H7 (cell line): Measurements from ENCODE around the gene TJP1. TPM values are rescaled to one million over a fixed set of nuclear protein-coding genes. Genes with fewer than 3 reads are reported as not detected.
A peak's percentile ranks its signal among the peaks of the same experiment; 100 is the strongest.

Experiments
- DNase-seq: peaks from one replicate; pipeline ENCODE4 v3.0.0; 2012
- H3K27me3 ChIP-seq: 2 replicates; pipeline ENCODE4 v1.6.0; 2011; ENCODE audit warnings: mild to moderate bottlenecking, low read length; ENCODE audit not compliant: control insufficient read depth, insufficient read depth
- H3K36me3 ChIP-seq: replicated peaks from 2 replicates; pipeline ENCODE4 v1.5.1; 2011; ENCODE audit warnings: low read length; ENCODE audit not compliant: control insufficient read depth, insufficient read depth
- H3K4me3 ChIP-seq: 2 replicates; pipeline ENCODE4 v1.5.1; 2011; ENCODE audit warnings: low read depth, mild to moderate bottlenecking, control low read depth, low read length, moderate library complexity; ENCODE audit not compliant: insufficient read depth
- total RNA-seq: library from RNA; depleted of rRNA; stranded (reverse); fragments of >200 nt; shearing (Covaris generic); gene quantifications from 2 replicates; pipeline ENCODE4 v1.2.3, GENCODE V29; 2014; rRNA removed

TJP1 gene
- 43.5 and 57.2 TPM in 2 replicates for total RNA-seq

GRCh38 chr15:29822100-29822683 lies at the start of gene TJP1:
TJP1 (minus strand) TSS chr15:29822468; CDS start chr15:29822028, 440 bp downstream.
- Histone ChIP-seq H3K27me3 (peaks cover 4% of the 10 kb centered on the region; the same call in 1 of the 2 replicates), H3K4me3 (peak within 1 kb of the TSS; percentile 95), H3K36me3 (no peaks in the 10 kb centered on the region)
- peak; percentile 94 for DNase-seq

- H3K4me3 ChIP-seq, result no peak overlapping the region
Measured at GRCh38 chr15:29871401-29871800, 49.1 kb upstream of the TJP1 start.

GRCh38 chr15:29870495-29871151 lies 48.4 kb upstream of the TJP1 start:
- Histone ChIP-seq H3K27me3 (no peaks in the 10 kb centered on the region), H3K4me3 (no peak overlapping the region), H3K36me3 (no peaks in the 10 kb centered on the region)
- no peak for DNase-seq

More at GRCh38 chr15:29871401-29871800, 49.1 kb upstream of the TJP1 start:
- DNase-seq, result no peak
- H3K36me3 ChIP-seq, result no peaks in the 10 kb centered on the region
- H3K27me3 ChIP-seq, result no peaks in the 10 kb centered on the region

- no peak overlapping the region for H3K4me3 ChIP-seq
- no peaks in the 10 kb centered on the region for H3K27me3 ChIP-seq
- DNase-seq, result no peak
- no peaks in the 10 kb centered on the region for H3K36me3 ChIP-seq
Measured at GRCh38 chr15:29867241-29868000, 45.2 kb upstream of the TJP1 start.

- no peak overlapping the region for H3K4me3 ChIP-seq
Measured at GRCh38 chr15:29866337-29866736, 44.1 kb upstream of the TJP1 start.

GRCh38 chr15:29864501-29864900 lies 42.2 kb upstream of the TJP1 start:
- Histone ChIP-seq H3K27me3 (no peaks in the 10 kb centered on the region), H3K36me3 (no peaks in the 10 kb centered on the region), H3K4me3 (no peak overlapping the region)
- no peak for DNase-seq

More at GRCh38 chr15:29866337-29866736, 44.1 kb upstream of the TJP1 start:
- Histone ChIP-seq H3K27me3 (no peaks in the 10 kb centered on the region), H3K36me3 (no peaks in the 10 kb centered on the region)
- no peak for DNase-seq

GRCh38 chr15:29863438-29863837 lies 41.2 kb upstream of the TJP1 start:
- no peak for DNase-seq
- Histone ChIP-seq H3K4me3 (no peak overlapping the region), H3K27me3 (no peaks in the 10 kb centered on the region), H3K36me3 (no peaks in the 10 kb centered on the region)

GRCh38 chr15:29862271-29862670 lies 40.0 kb upstream of the TJP1 start:
- Histone ChIP-seq H3K36me3 (no peaks in the 10 kb centered on the region), H3K27me3 (no peaks in the 10 kb centered on the region), H3K4me3 (no peak overlapping the region)
- no peak for DNase-seq

GRCh38 chr15:29860872-29861271 lies 38.6 kb upstream of the TJP1 start:
- Histone ChIP-seq H3K27me3 (no peaks in the 10 kb centered on the region), H3K4me3 (no peak overlapping the region), H3K36me3 (no peaks in the 10 kb centered on the region)
- no peak for DNase-seq

- no peak overlapping the region for H3K4me3 ChIP-seq
- no peaks in the 10 kb centered on the region for H3K27me3 ChIP-seq
- no peak for DNase-seq
- H3K36me3 ChIP-seq, result no peaks in the 10 kb centered on the region
Measured at GRCh38 chr15:29859973-29860715, 37.9 kb upstream of the TJP1 start.

GRCh38 chr15:29859293-29859692 lies 37.0 kb upstream of the TJP1 start:
- no peaks in the 10 kb centered on the region for H3K27me3 ChIP-seq
- DNase-seq, result no peak
- H3K4me3 ChIP-seq, result no peak overlapping the region
- H3K36me3 ChIP-seq, result no peaks in the 10 kb centered on the region

- Histone ChIP-seq H3K4me3 (no peak overlapping the region), H3K27me3 (no peaks in the 10 kb centered on the region), H3K36me3 (no peaks in the 10 kb centered on the region)
- no peak for DNase-seq
Measured at GRCh38 chr15:29857221-29857789, 35.0 kb upstream of the TJP1 start.

- H3K27me3 ChIP-seq, result no peaks in the 10 kb centered on the region
- no peak overlapping the region for H3K4me3 ChIP-seq
- no peaks in the 10 kb centered on the region for H3K36me3 ChIP-seq
- DNase-seq, result no peak
Measured at GRCh38 chr15:29854413-29854812, 32.1 kb upstream of the TJP1 start.
